Fibroblast of the aortic adventitia (primary cell): ENCODE measurements around the gene NME9. TPM values are rescaled to one million over a fixed set of nuclear protein-coding genes. Genes with fewer than 3 reads are reported as not detected.

Experiments
- DNase-seq: peaks from one replicate; pipeline ENCODE4 v3.0.0-alpha.2; 2010; ENCODE audit warnings: low read depth
- H3K4me3 ChIP-seq: 2 replicates; pipeline ENCODE4 v1.5.1; 2011; ENCODE audit warnings: low read depth, mild to moderate bottlenecking, control low read depth, low read length, moderate library complexity
- CTCF ChIP-seq: IDR thresholded peaks from 2 replicates; pipeline ENCODE4 v1.5.1; 2011; ENCODE audit warnings: mild to moderate bottlenecking, low read length, control low read depth, inconsistent platforms; ENCODE audit not compliant: insufficient read depth
- total RNA-seq: library from RNA; depleted of rRNA; stranded (reverse); fragments of >200 nt; gene quantifications from 2 replicates; pipeline ENCODE4 v1.2.3, GENCODE V29; 2012; ENCODE audit warnings: low replicate concordance

NME9 gene
- total RNA-seq, 1 donor: 0.18 TPM

GRCh38 chr3:138374573-138375134 lies 45.0 kb upstream of the NME9 start:
- no peak overlapping the region for H3K4me3 ChIP-seq
- DNase-seq: peak; percentile 22
- TF ChIP-seq CTCF: no peak

- TF ChIP-seq CTCF: no peak
- H3K4me3 ChIP-seq: no peak overlapping the region
These were observed 44.1 kb upstream of the NME9 start for GRCh38 chr3:138373736-138374094.

GRCh38 chr3:138373087-138373735 lies 43.6 kb upstream of the NME9 start:
- DNase-seq: no peak
- TF ChIP-seq CTCF: no peak
- no peak overlapping the region for H3K4me3 ChIP-seq

More at GRCh38 chr3:138373736-138374094, 44.1 kb upstream of the NME9 start:
- no peak for DNase-seq

GRCh38 chr3:138371070-138371965 lies 41.7 kb upstream of the NME9 start:
- H3K4me3 ChIP-seq: no peak overlapping the region
- DNase-seq: no peak
- no peak for TF ChIP-seq CTCF

- H3K4me3 ChIP-seq: no peak overlapping the region
- no peak for TF ChIP-seq CTCF
- DNase-seq: no peak
These were observed 40.7 kb upstream of the NME9 start for GRCh38 chr3:138370321-138370720.

GRCh38 chr3:138369151-138369900 lies 39.7 kb upstream of the NME9 start:
- no peak for DNase-seq
- H3K4me3 ChIP-seq: no peak overlapping the region
- no peak for TF ChIP-seq CTCF
